NB4 (cell line): ENCODE measurements around the gene KPNA6.
"Not testable (repeated sequence)": the region's sequence is repeated elsewhere in the genome, so short reads cannot be mapped to it uniquely, and the experiment has no call there.

Source experiments
- POLR2A ChIP-seq: IDR thresholded peaks from 2 replicates; pipeline ENCODE4 v1.6.1; 2011; ENCODE audit warnings: mild to moderate bottlenecking; ENCODE audit not compliant: insufficient read length; ENCODE audit errors: extremely low read depth
- TF ChIP-seq, protein P1 (sequence below): IDR thresholded peaks from one replicate; pipeline ENCODE4 v1.5.1; 2012; ENCODE audit warnings: low read depth, low read length

DNA sequence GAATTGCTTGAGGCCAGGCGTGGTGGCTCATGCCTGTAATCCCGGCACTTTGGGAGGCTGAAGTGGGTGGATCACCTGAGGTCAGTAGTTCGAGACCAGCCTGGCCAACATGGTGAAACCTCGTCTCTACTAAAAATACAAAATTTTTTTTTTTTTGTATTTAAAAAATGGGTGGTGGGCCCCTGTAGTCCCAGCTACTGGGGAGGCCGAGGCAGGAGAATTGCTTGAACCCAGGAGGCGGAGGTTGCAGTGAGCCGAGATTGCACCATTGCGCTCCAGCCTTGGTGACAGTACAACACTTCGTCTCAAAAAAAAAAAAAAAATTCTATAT lies 26.1 kb downstream of the KPNA6 start:
- TF ChIP-seq, protein P1, sequence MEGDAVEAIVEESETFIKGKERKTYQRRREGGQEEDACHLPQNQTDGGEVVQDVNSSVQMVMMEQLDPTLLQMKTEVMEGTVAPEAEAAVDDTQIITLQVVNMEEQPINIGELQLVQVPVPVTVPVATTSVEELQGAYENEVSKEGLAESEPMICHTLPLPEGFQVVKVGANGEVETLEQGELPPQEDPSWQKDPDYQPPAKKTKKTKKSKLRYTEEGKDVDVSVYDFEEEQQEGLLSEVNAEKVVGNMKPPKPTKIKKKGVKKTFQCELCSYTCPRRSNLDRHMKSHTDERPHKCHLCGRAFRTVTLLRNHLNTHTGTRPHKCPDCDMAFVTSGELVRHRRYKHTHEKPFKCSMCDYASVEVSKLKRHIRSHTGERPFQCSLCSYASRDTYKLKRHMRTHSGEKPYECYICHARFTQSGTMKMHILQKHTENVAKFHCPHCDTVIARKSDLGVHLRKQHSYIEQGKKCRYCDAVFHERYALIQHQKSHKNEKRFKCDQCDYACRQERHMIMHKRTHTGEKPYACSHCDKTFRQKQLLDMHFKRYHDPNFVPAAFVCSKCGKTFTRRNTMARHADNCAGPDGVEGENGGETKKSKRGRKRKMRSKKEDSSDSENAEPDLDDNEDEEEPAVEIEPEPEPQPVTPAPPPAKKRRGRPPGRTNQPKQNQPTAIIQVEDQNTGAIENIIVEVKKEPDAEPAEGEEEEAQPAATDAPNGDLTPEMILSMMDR, result not testable (repeated sequence)
- not testable (repeated sequence) for TF ChIP-seq POLR2A
